ENCODE measurements around the gene PDE6A. TPM values are rescaled to one million over a fixed set of nuclear protein-coding genes. Genes with fewer than 3 reads are reported as not detected.
A peak's percentile ranks its signal among the peaks of the same experiment; 100 is the strongest.
"Not testable (repeated sequence)": the region's sequence is repeated elsewhere in the genome, so short reads cannot be mapped to it uniquely, and the experiment has no call there.

PDE6A gene
- total and polyA plus RNA-seq, 2 experiments from 2014 or later = 3.6 to 3.9 TPM

GRCh38 chr5:149886692-149887470 lies 57.7 kb downstream of the PDE6A start:
- no peak for TF ChIP-seq EZH2 (IDR thresholded peaks at IDR 0.05; ENCODE audit: borderline replicate concordance)
- TF ChIP-seq EZH2phosphoT487 (IDR thresholded peaks at IDR 0.05; ENCODE audit: low read depth, severe bottlenecking, unreplicated experiment) = no peak
- TF ChIP-seq CTCF (IDR thresholded peaks at IDR 0.05; ENCODE audit: poor library complexity) = no peak
- peak overlapping the region; percentile 54 for H3K4me2 ChIP-seq
- H2AFZ ChIP-seq = peak overlapping the region; percentile 23
- H3K36me3 ChIP-seq (replicated peaks; ENCODE audit: insufficient read depth, low read depth) = no peaks in the 10 kb centered on the region
- H3K4me1 ChIP-seq (ENCODE audit: insufficient read depth) = peaks cover 28% of the 10 kb centered on the region
- no peak overlapping the region for H3K4me3 ChIP-seq
- peak overlapping the region; percentile 82 for H3K27ac ChIP-seq
- H3K27me3 ChIP-seq = no peaks in the 10 kb centered on the region
- 85% methylated on average over 6 of the region's 6 CpGs for WGBS (ENCODE audit: low lambda C conversion rate, missing lambda C conversion rate)
- DNase-seq (ENCODE audit: low spot score) = no peak
- no peaks in the 10 kb centered on the region for H4K20me1 ChIP-seq (ENCODE audit: insufficient read depth, poor library complexity, severe bottlenecking)
- H3K9me2 ChIP-seq (replicated peaks; ENCODE audit: insufficient read depth) = no peaks in the 10 kb centered on the region
- no peaks in the 10 kb centered on the region for H3K79me2 ChIP-seq
- H3K9me3 ChIP-seq (ENCODE audit: low read depth) = no peaks in the 10 kb centered on the region

GRCh38 chr5:149886060-149886459 lies 58.5 kb downstream of the PDE6A start:
- DNase-seq (ENCODE audit: low spot score) = no peak
- Histone ChIP-seq H2AFZ (no peak overlapping the region), H3K4me1 (ENCODE audit: insufficient read depth) (peaks cover 28% of the 10 kb centered on the region), H3K9me3 (ENCODE audit: low read depth) (no peaks in the 10 kb centered on the region), H3K4me2 (no peak overlapping the region), H3K27me3 (no peaks in the 10 kb centered on the region), H3K27ac (peak overlapping the region; percentile 82), H3K4me3 (no peak overlapping the region), H3K9me2 (replicated peaks; ENCODE audit: insufficient read depth) (no peaks in the 10 kb centered on the region), H3K36me3 (replicated peaks; ENCODE audit: insufficient read depth, low read depth) (no peaks in the 10 kb centered on the region), H4K20me1 (ENCODE audit: insufficient read depth, poor library complexity, severe bottlenecking) (no peaks in the 10 kb centered on the region), H3K79me2 (no peaks in the 10 kb centered on the region)
- TF ChIP-seq EZH2 (IDR thresholded peaks at IDR 0.05; ENCODE audit: borderline replicate concordance) (no peak), EZH2phosphoT487 (IDR thresholded peaks at IDR 0.05; ENCODE audit: low read depth, severe bottlenecking, unreplicated experiment) (no peak)
- 94% methylated on average over 7 of the region's 7 CpGs for WGBS (ENCODE audit: low lambda C conversion rate, missing lambda C conversion rate)

GRCh38 chr5:149885513-149885912 lies 59.1 kb downstream of the PDE6A start:
- Histone ChIP-seq H3K36me3 (replicated peaks; ENCODE audit: insufficient read depth, low read depth) (no peaks in the 10 kb centered on the region), H3K27me3 (no peaks in the 10 kb centered on the region), H2AFZ (no peak overlapping the region), H3K9me2 (replicated peaks; ENCODE audit: insufficient read depth) (no peaks in the 10 kb centered on the region), H3K9me3 (ENCODE audit: low read depth) (no peaks in the 10 kb centered on the region), H3K79me2 (no peaks in the 10 kb centered on the region), H4K20me1 (ENCODE audit: insufficient read depth, poor library complexity, severe bottlenecking) (no peaks in the 10 kb centered on the region), H3K4me2 (no peak overlapping the region), H3K27ac (peak overlapping the region; percentile 82), H3K4me1 (ENCODE audit: insufficient read depth) (peaks cover 28% of the 10 kb centered on the region), H3K4me3 (no peak overlapping the region)
- DNase-seq (ENCODE audit: low spot score) = no peak
- no peak for TF ChIP-seq CTCF (IDR thresholded peaks at IDR 0.05; ENCODE audit: poor library complexity)
- TF ChIP-seq EZH2 (IDR thresholded peaks at IDR 0.05; ENCODE audit: borderline replicate concordance) = no peak
- TF ChIP-seq EZH2phosphoT487 (IDR thresholded peaks at IDR 0.05; ENCODE audit: low read depth, severe bottlenecking, unreplicated experiment) = no peak
- 81% methylated on average over 2 of the region's 2 CpGs for WGBS (ENCODE audit: low lambda C conversion rate, missing lambda C conversion rate)

GRCh38 chr5:149883550-149883949 lies 61.0 kb downstream of the PDE6A start:
- Histone ChIP-seq H3K9me2 (replicated peaks; ENCODE audit: insufficient read depth) (no peaks in the 10 kb centered on the region), H3K36me3 (replicated peaks; ENCODE audit: insufficient read depth, low read depth) (no peaks in the 10 kb centered on the region), H3K27ac (no peak overlapping the region), H4K20me1 (ENCODE audit: insufficient read depth, poor library complexity, severe bottlenecking) (no peaks in the 10 kb centered on the region), H3K4me1 (ENCODE audit: insufficient read depth) (peaks cover 28% of the 10 kb centered on the region), H3K9me3 (ENCODE audit: low read depth) (no peaks in the 10 kb centered on the region), H3K27me3 (no peaks in the 10 kb centered on the region), H2AFZ (no peak overlapping the region), H3K79me2 (no peaks in the 10 kb centered on the region), H3K4me3 (no peak overlapping the region), H3K4me2 (no peak overlapping the region)
- 93% methylated on average over 2 of the region's 2 CpGs for WGBS (ENCODE audit: low lambda C conversion rate, missing lambda C conversion rate)
- no peak for DNase-seq (ENCODE audit: low spot score)
- TF ChIP-seq CTCF (IDR thresholded peaks at IDR 0.05; ENCODE audit: poor library complexity) (no peak), EZH2phosphoT487 (IDR thresholded peaks at IDR 0.05; ENCODE audit: low read depth, severe bottlenecking, unreplicated experiment) (no peak), EZH2 (IDR thresholded peaks at IDR 0.05; ENCODE audit: borderline replicate concordance) (no peak)

GRCh38 chr5:149882633-149883032 lies 62.0 kb downstream of the PDE6A start:
- not testable (repeated sequence) for H4K20me1 ChIP-seq (ENCODE audit: insufficient read depth, poor library complexity, severe bottlenecking); H3K27ac ChIP-seq; DNase-seq (ENCODE audit: low spot score); H3K79me2 ChIP-seq; H3K4me3 ChIP-seq; H3K9me3 ChIP-seq (ENCODE audit: low read depth); H3K9me2 ChIP-seq (replicated peaks; ENCODE audit: insufficient read depth); H3K4me2 ChIP-seq; H2AFZ ChIP-seq; H3K27me3 ChIP-seq; H3K36me3 ChIP-seq (replicated peaks; ENCODE audit: insufficient read depth, low read depth)
- H3K4me1 ChIP-seq (ENCODE audit: insufficient read depth) = peaks cover 23% of the 10 kb centered on the region
- 93% methylated on average over 10 of the region's 10 CpGs for WGBS (ENCODE audit: low lambda C conversion rate, missing lambda C conversion rate)

Data from hepatocyte (in vitro differentiated cells).